Hepatocyte (in vitro differentiated cells): ENCODE measurements around the gene ZNF468. TPM values are rescaled to one million over a fixed set of nuclear protein-coding genes. Genes with fewer than 3 reads are reported as not detected.
"Not testable (repeated sequence)": the region's sequence is repeated elsewhere in the genome, so short reads cannot be mapped to it uniquely, and the experiment has no call there.

Experiments
- DNase-seq: peaks from one replicate; pipeline ENCODE4 v3.0.0-alpha.2; 2016; ENCODE audit warnings: low spot score
- H2AFZ ChIP-seq: fragments of 200-600 bp; sonication (generic); 2 replicates; pipeline ENCODE4 v1.6.0; 2016; ENCODE audit warnings: antibody characterized with exemption, mild to moderate bottlenecking
- H3K27ac ChIP-seq: fragments of 200-600 bp; sonication (generic); 2 replicates; pipeline ENCODE4 v1.5.1; 2016; ENCODE audit warnings: mild to moderate bottlenecking
- H3K27me3 ChIP-seq: fragments of 200-600 bp; sonication (generic); 2 replicates; pipeline ENCODE4 v1.6.1; 2016
- H3K36me3 ChIP-seq: fragments of 200-600 bp; sonication (generic); replicated peaks from 2 replicates; pipeline ENCODE4 v1.5.1; 2016; ENCODE audit warnings: low read depth; ENCODE audit not compliant: insufficient read depth
- H3K4me1 ChIP-seq: fragments of 200-600 bp; sonication (generic); 2 replicates; pipeline ENCODE4 v1.5.1; 2016; ENCODE audit warnings: mild to moderate bottlenecking, moderate library complexity; ENCODE audit not compliant: insufficient read depth
- H3K4me2 ChIP-seq: fragments of 200-600 bp; sonication (generic); 2 replicates; pipeline ENCODE4 v1.6.0; 2016
- H3K4me3 ChIP-seq: fragments of 200-600 bp; sonication (generic); 2 replicates; pipeline ENCODE4 v1.5.1; 2016; ENCODE audit warnings: mild to moderate bottlenecking
- H3K79me2 ChIP-seq: fragments of 200-600 bp; sonication (generic); 2 replicates; pipeline ENCODE4 v1.6.0; 2017; ENCODE audit warnings: mild to moderate bottlenecking
- H3K9me2 ChIP-seq: fragments of 200-600 bp; sonication (generic); replicated peaks from 2 replicates; pipeline ENCODE4 v1.6.0; 2017; ENCODE audit warnings: mild to moderate bottlenecking; ENCODE audit not compliant: insufficient read depth
- H3K9me3 ChIP-seq: fragments of 200-600 bp; sonication (generic); 2 replicates; pipeline ENCODE4 v1.5.1; 2016; ENCODE audit warnings: low read depth, mild to moderate bottlenecking
- H4K20me1 ChIP-seq: fragments of 200-600 bp; sonication (generic); 2 replicates; pipeline ENCODE4 v1.6.0; 2016; ENCODE audit warnings: mild to moderate bottlenecking; ENCODE audit not compliant: insufficient read depth, poor library complexity, severe bottlenecking
- EZH2 ChIP-seq: fragments of 200-600 bp; sonication (generic); IDR thresholded peaks from 2 replicates; pipeline ENCODE4 v1.6.1; 2016; ENCODE audit warnings: antibody characterized with exemption, mild to moderate bottlenecking, borderline replicate concordance
- EZH2phosphoT487 ChIP-seq: fragments of 200-600 bp; sonication (generic); IDR thresholded peaks from one replicate; pipeline ENCODE4 v1.6.1; 2018; ENCODE audit warnings: antibody characterized with exemption, mild to moderate bottlenecking, low read depth, moderate library complexity; ENCODE audit not compliant: unreplicated experiment, severe bottlenecking
- WGBS: methylation state at CpG from one replicate; pipeline ENCODE4 v1.1.6; 2016; ENCODE audit warnings: low lambda C conversion rate; ENCODE audit errors: missing lambda C conversion rate; 5-methylcytosine and 5-hydroxymethylcytosine counted together
- polyA plus RNA-seq: library from polyadenylated mRNA; unstranded; fragments of >200 nt; fragmentation: Nextera tagmentation; extraction: Ambion mirVana; gene quantifications from 2 replicates; pipeline ENCODE4 v1.2.1, GENCODE V29; 2016
- total RNA-seq: library from RNA; depleted of rRNA; stranded (reverse); fragments of >200 nt; gene quantifications from 2 replicates; pipeline ENCODE4 v1.2.3, GENCODE V29; 2014
- TF ChIP-seq, protein P1 (sequence below): fragments of 200-600 bp; sonication (generic); IDR thresholded peaks from 2 replicates; pipeline ENCODE4 v1.5.1; 2016; ENCODE audit warnings: antibody characterized with exemption, mild to moderate bottlenecking; ENCODE audit not compliant: poor library complexity

The ZNF468 gene
- total and polyA plus RNA-seq, 2 experiments from 2014 or later, result 19.9 to 43.6 TPM

DNA sequence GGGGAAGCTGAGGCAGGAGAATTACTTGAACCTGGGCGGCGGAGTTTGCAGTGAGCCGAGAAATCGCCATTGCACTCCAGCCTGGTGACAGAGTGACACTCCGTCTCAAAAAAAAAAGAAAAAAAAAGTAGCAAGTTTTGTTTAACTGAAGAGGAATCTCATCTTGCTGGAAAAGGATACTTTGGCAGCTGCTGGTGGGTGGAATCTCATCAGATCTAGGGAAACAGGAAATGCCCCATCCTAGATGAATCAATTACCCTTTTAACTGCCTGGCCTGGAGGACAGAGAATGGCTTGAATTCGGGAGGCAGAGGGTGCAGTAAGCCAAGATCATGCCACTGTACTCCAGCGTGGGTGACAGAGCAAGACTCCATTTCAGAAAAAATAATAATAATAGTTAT is 31.7 kb upstream of the ZNF468 start:
- peaks cover 23% of the 10 kb centered on the region for H3K36me3 ChIP-seq
- H3K27ac ChIP-seq, result no peak overlapping the region
- no peak overlapping the region for H3K4me2 ChIP-seq
- H3K9me2 ChIP-seq, result no peaks in the 10 kb centered on the region
- DNase-seq, result no peak
- H4K20me1 ChIP-seq, result no peaks in the 10 kb centered on the region
- peaks cover 22% of the 10 kb centered on the region for H3K79me2 ChIP-seq
- H2AFZ ChIP-seq, result no peak overlapping the region
- no peaks in the 10 kb centered on the region for H3K9me3 ChIP-seq
- H3K27me3 ChIP-seq, result no peaks in the 10 kb centered on the region
- 89% methylated on average over 7 of the region's 7 CpGs for WGBS
- H3K4me3 ChIP-seq, result no peak overlapping the region
- TF ChIP-seq, protein P1, sequence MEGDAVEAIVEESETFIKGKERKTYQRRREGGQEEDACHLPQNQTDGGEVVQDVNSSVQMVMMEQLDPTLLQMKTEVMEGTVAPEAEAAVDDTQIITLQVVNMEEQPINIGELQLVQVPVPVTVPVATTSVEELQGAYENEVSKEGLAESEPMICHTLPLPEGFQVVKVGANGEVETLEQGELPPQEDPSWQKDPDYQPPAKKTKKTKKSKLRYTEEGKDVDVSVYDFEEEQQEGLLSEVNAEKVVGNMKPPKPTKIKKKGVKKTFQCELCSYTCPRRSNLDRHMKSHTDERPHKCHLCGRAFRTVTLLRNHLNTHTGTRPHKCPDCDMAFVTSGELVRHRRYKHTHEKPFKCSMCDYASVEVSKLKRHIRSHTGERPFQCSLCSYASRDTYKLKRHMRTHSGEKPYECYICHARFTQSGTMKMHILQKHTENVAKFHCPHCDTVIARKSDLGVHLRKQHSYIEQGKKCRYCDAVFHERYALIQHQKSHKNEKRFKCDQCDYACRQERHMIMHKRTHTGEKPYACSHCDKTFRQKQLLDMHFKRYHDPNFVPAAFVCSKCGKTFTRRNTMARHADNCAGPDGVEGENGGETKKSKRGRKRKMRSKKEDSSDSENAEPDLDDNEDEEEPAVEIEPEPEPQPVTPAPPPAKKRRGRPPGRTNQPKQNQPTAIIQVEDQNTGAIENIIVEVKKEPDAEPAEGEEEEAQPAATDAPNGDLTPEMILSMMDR, result no peak
- TF ChIP-seq EZH2, result no peak
- TF ChIP-seq EZH2phosphoT487, result no peak
- H3K4me1 ChIP-seq, result no peaks in the 10 kb centered on the region

DNA sequence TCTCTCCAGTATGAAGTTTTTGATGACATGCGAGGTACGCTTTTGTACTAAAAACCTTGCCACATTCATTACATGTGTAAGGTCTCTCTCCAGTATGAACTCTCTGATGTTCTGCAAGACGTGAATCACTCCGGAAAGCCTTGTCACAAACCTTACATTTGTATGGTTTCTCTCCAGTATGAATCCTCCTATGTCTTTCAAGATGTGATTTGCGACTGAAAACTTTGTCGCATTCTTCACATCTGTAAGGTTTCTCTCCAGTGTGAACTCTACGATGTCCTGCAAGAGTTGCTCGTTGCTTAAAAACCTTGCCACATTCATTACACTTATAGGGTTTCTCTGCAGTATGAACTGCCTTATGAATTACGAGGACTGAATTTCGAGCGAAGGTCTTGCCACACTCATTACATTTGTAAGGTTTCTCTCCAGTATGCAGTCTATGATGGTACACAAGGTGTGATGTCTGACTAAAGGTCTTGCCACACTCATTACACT is 23.5 kb upstream of the ZNF468 start:
- Histone ChIP-seq H4K20me1 (no peaks in the 10 kb centered on the region), H3K4me2 (no peak overlapping the region), H3K79me2 (no peaks in the 10 kb centered on the region), H3K4me1 (no peaks in the 10 kb centered on the region), H3K9me3 (peaks cover 50% of the 10 kb centered on the region), H3K27ac (no peak overlapping the region), H3K36me3 (peaks cover 49% of the 10 kb centered on the region), H3K9me2 (no peaks in the 10 kb centered on the region), H3K4me3 (no peak overlapping the region), H2AFZ (no peak overlapping the region), H3K27me3 (no peaks in the 10 kb centered on the region)
- 93% methylated on average over 11 of the region's 11 CpGs for WGBS
- TF ChIP-seq, protein P1, result no peak
- no peak for TF ChIP-seq EZH2phosphoT487
- TF ChIP-seq EZH2, result no peak
- DNase-seq, result no peak

GRCh38 chr19:52872996-52873395 is 15.6 kb upstream of the ZNF468 start:
- not testable (repeated sequence) for H3K27me3 ChIP-seq, H3K36me3 ChIP-seq, H2AFZ ChIP-seq, H3K4me3 ChIP-seq, H4K20me1 ChIP-seq, H3K4me2 ChIP-seq, H3K4me1 ChIP-seq, DNase-seq, H3K9me3 ChIP-seq, H3K9me2 ChIP-seq, H3K79me2 ChIP-seq
- 39% methylated on average over 6 of the region's 6 CpGs for WGBS
- peak overlapping the region; percentile 60 for H3K27ac ChIP-seq

DNA sequence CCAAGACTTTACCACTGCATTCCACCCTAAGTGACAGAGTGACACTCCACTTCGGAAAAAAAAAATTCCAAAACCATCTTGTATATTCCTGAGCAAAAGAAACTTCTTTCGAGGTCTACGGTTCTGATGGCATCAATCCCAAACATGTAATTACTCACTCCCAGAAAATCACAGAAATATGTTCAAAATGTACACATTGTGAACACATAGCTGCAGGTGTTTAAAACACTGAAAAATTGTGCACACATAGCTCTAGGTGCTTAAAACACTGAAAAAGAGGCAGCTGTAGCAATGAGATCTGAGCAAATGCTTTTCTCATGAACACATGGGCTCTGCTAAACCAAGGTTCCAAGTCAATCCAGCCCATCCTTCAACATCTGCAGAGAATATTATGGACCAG is 14.0 kb upstream of the ZNF468 start:
- Histone ChIP-seq H3K4me2 (no peak overlapping the region), H3K27ac (no peak overlapping the region), H4K20me1 (no peaks in the 10 kb centered on the region), H2AFZ (no peak overlapping the region), H3K4me3 (no peak overlapping the region), H3K9me2 (no peaks in the 10 kb centered on the region), H3K4me1 (no peaks in the 10 kb centered on the region), H3K79me2 (no peaks in the 10 kb centered on the region), H3K36me3 (no peaks in the 10 kb centered on the region), H3K9me3 (no peaks in the 10 kb centered on the region), H3K27me3 (no peaks in the 10 kb centered on the region)
- 96% methylated on average over 3 of the region's 3 CpGs for WGBS
- no peak for DNase-seq
- TF ChIP-seq, protein P1, result no peak

- not testable (repeated sequence) for H3K36me3 ChIP-seq, H4K20me1 ChIP-seq, H2AFZ ChIP-seq, H3K4me1 ChIP-seq, H3K9me3 ChIP-seq, H3K9me2 ChIP-seq, H3K79me2 ChIP-seq, H3K4me3 ChIP-seq, H3K27me3 ChIP-seq, H3K4me2 ChIP-seq, DNase-seq, H3K27ac ChIP-seq
- WGBS, result 95% methylated on average over 11 of the region's 11 CpGs
Measured at GRCh38 chr19:52868031-52868430, 10.6 kb upstream of the ZNF468 start.

GRCh38 chr19:52856540-52857377 is 660 bp downstream of the ZNF468 start:
- not testable (repeated sequence) for H3K36me3 ChIP-seq, H3K4me1 ChIP-seq, H3K9me2 ChIP-seq, H3K79me2 ChIP-seq, H4K20me1 ChIP-seq, H3K27me3 ChIP-seq, H3K9me3 ChIP-seq
- peak overlapping the region; percentile 86 for H3K4me2 ChIP-seq
- peak overlapping the region; percentile 81 for H3K27ac ChIP-seq
- 4% methylated on average over 25 of the region's 31 CpGs for WGBS
- H2AFZ ChIP-seq, result peak overlapping the region; percentile 61
- peak overlapping the region; percentile 61 for H3K4me3 ChIP-seq
- DNase-seq, result peak; percentile 23
